Bronchial epithelial cell (primary cell): ENCODE measurements around the gene RBMS1. TPM values are rescaled to one million over a fixed set of nuclear protein-coding genes. Genes with fewer than 3 reads are reported as not detected.
A peak's percentile ranks its signal among the peaks of the same experiment; 100 is the strongest.

Experiments used
- DNase-seq: peaks from one replicate; pipeline ENCODE4 v3.0.0-alpha.2; 2010; ENCODE audit warnings: low read depth
- FAIRE-seq: peaks from 2 replicates; lab custom pipeline; 2011; peaks lifted over from hg19 to GRCh38; lab: Jason Lieb, UNC
- H3K27me3 ChIP-seq: 2 replicates; pipeline ENCODE4 v1.5.1; 2011; ENCODE audit warnings: low read length; ENCODE audit not compliant: control insufficient read depth, insufficient read depth
- H3K36me3 ChIP-seq: 2 replicates; pipeline ENCODE4 v1.5.1; 2011; ENCODE audit warnings: low read length; ENCODE audit not compliant: control insufficient read depth, insufficient read depth
- H3K4me3 ChIP-seq: 2 replicates; pipeline ENCODE4 v1.5.1; 2011; ENCODE audit warnings: mild to moderate bottlenecking, low read depth, low read length, control low read depth
- total RNA-seq: library from RNA; depleted of rRNA; stranded (reverse); fragments of >200 nt; gene quantifications from 2 replicates; pipeline ENCODE4 v1.2.1, GENCODE V29; 2014
- TF ChIP-seq, protein P1 (sequence below): IDR thresholded peaks from 2 replicates; pipeline ENCODE4 v1.5.1; 2011; ENCODE audit warnings: mild to moderate bottlenecking, moderate library complexity, low read length, control low read depth, inconsistent platforms; ENCODE audit not compliant: insufficient read depth, severe bottlenecking

Gene RBMS1
- total RNA-seq, 1 donor from 2014 or later = 30.0 TPM

GRCh38 chr2:160409480-160409879 lies 84.1 kb downstream of the RBMS1 start:
- no peak for DNase-seq
- FAIRE-seq = no peak
- no peaks in the 10 kb centered on the region for H3K36me3 ChIP-seq
- H3K4me3 ChIP-seq = no peak overlapping the region
- TF ChIP-seq, protein P1, sequence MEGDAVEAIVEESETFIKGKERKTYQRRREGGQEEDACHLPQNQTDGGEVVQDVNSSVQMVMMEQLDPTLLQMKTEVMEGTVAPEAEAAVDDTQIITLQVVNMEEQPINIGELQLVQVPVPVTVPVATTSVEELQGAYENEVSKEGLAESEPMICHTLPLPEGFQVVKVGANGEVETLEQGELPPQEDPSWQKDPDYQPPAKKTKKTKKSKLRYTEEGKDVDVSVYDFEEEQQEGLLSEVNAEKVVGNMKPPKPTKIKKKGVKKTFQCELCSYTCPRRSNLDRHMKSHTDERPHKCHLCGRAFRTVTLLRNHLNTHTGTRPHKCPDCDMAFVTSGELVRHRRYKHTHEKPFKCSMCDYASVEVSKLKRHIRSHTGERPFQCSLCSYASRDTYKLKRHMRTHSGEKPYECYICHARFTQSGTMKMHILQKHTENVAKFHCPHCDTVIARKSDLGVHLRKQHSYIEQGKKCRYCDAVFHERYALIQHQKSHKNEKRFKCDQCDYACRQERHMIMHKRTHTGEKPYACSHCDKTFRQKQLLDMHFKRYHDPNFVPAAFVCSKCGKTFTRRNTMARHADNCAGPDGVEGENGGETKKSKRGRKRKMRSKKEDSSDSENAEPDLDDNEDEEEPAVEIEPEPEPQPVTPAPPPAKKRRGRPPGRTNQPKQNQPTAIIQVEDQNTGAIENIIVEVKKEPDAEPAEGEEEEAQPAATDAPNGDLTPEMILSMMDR = no peak
- no peaks in the 10 kb centered on the region for H3K27me3 ChIP-seq

DNA sequence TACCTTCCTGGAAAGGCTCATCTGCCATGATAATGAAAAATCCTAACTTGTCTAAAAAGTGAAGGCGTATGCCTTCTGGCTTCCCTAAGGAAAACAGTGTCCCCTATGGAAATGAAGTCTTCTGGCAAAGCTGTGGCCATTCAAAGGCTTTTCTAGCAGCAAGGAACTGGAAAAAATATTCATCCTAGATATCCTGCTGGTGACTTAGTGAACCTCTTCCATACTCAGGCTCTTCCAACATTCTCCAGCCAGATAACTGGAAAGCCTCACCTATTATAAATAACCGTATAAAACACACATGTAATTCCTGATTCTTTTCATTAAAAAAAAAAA lies 84.7 kb downstream of the RBMS1 start:
- FAIRE-seq = no peak
- DNase-seq = no peak
- Histone ChIP-seq H3K27me3 (no peaks in the 10 kb centered on the region), H3K4me3 (no peak overlapping the region), H3K36me3 (no peaks in the 10 kb centered on the region)
- TF ChIP-seq, protein P1 = no peak

DNA sequence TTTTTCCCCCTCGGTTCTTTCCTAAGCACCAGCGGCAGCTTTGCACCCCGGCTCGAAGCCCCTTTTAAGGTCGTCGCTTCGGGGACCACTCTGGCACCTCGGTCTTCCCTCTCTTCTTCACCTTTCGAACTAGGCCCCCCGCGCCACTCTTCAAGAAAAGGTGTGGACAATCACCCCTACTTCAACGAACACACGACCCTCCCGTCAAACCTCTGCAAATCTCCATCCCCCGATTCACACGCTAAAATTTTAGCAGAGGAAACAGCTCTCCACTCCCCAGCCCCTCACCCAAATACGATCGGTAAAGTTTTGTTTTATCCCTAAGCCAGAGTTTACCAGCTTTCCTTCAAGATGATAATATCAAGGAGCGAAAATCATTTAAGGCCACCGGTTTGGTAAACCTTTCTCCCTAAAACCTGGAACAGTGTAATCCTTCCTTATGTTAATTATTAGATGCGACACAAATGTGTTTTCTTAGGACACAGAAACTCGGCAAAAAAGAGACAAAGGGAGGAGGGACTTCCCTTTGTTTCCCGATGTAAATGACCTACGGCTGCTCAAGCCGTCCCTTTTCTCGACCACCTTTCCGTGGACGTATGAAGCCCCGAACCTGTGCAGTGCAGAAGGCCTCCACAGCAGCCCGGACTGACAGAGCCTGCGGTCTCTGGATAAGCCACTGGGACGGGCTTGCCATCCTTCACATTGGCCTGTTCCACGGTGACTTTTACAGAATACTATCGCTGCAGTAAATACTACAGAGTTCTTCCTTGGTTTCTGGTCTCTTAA lies 85.2 kb downstream of the RBMS1 start:
- DNase-seq = no peak
- Histone ChIP-seq H3K27me3 (no peaks in the 10 kb centered on the region), H3K36me3 (no peaks in the 10 kb centered on the region), H3K4me3 (peak overlapping the region; percentile 78)
- TF ChIP-seq, protein P1 = no peak
- FAIRE-seq = no peak

DNA sequence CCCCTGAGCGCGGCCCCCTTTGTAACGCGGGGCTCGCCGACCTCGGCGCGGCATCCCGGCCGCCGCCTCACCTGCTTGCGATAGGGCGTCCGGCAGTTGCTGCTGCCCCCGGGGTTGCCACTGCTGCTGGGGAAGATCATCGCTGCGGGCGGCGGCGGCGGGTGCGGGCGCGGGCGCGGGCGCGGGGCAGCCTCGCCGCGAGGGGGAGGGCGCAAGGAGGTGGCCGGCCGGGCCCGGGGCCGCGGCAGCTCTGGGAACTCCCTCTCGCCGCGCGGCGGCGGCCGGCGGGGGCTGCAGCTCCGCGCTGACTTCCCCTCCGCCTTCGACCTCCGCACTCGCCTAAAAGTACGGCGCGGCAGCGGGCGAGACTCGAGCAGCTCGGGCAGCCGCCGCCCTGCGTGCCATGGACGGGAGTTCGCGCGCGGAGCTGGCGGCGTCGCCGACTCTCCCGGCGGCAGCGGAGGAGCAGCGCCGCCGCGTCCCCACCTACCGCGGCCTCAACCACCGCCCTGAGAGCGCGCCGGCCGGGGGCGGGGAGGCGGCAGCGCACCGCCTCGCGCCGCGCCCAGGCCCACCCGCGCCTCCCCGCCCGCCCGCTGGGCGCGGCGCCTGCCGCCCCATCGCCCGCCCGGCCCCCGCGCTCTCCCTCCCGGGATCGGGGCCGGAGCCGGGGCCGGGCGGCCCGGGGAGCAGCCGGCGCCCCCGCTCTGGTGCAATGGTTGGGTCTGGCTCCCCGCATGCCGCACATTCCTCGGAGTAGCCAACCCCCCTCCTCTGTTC lies 86.0 kb downstream of the RBMS1 start:
- Histone ChIP-seq H3K27me3 (no peaks in the 10 kb centered on the region), H3K4me3 (peak overlapping the region; percentile 78), H3K36me3 (no peaks in the 10 kb centered on the region)
- TF ChIP-seq, protein P1 = no peak
- DNase-seq (no peak), FAIRE-seq (no peak)

DNA sequence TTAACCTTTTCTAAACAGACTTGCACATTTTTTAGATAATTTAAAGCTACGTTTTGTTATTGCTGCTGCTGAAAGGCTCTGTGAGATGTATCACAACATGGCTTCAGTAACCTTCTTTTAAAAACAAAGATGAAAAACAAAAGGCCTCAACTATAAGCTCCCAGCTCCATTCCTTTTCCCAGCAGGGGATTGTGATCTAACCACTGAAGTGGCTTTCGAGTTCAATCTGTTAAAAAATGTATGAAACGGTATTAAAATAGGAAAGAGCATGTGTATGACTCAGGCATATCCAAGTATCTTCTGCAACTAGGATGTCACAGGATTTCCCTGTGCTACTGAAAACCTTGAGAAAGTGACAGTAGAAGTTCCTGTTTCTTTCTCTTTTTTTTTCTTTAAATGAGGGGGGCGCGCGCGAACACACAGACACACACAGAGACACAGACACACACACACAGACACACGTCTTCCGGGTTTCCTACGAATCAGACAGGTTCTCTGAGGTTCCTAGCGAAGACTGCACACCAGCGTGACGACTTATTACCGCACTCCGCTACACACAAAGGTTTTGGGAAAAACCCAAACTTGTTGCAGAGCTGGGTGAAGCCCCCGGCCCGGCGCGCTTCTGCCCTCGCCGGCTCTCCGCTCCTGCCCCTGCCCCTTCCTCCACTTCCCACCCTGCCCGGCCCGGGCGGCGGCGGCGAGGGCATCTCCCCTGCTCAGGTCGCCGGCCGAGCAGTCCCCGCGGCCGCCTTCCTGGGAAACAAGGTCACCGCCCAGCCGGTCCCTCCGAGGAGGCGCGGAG lies 86.8 kb downstream of the RBMS1 start:
- Histone ChIP-seq H3K36me3 (no peaks in the 10 kb centered on the region), H3K4me3 (peak overlapping the region; percentile 78), H3K27me3 (no peaks in the 10 kb centered on the region)
- DNase-seq (peak; percentile 56), FAIRE-seq (no peak)
- TF ChIP-seq, protein P1 = no peak
